Prostate gland (tissue), 2 donors: ENCODE results near the gene SAFB2.

Source experiments
- CTCF ChIP-seq, 4 experiments: fragments of 200-600 bp in 2 of 4; fragments of 450-650 bp in 2 of 4; sonication (generic) in 2 of 4; IDR thresholded peaks; 1 replicate in 3 of 4; 2 replicates in 1 of 4; pipeline ENCODE4 v1.5.1; 2016 to 2019; ENCODE audit warnings: antibody characterized with exemption in 4 of 4, mild to moderate bottlenecking in 2 of 4, moderate library complexity in 2 of 4
- POLR2A ChIP-seq: fragments of 450-650 bp; IDR thresholded peaks from one replicate; pipeline ENCODE4 v1.6.1; 2016; ENCODE audit warnings: antibody characterized with exemption, mild to moderate bottlenecking
- POLR2AphosphoS5 ChIP-seq: sonication (generic); formaldehyde crosslinking; IDR thresholded peaks from one replicate; pipeline ENCODE4 v1.6.1; 2017; ENCODE audit warnings: antibody characterized with exemption

- no peak for TF ChIP-seq CTCF (IDR thresholded peaks at IDR 0.05)
- TF ChIP-seq POLR2A: no peak
- no peak for TF ChIP-seq POLR2AphosphoS5
Measured at GRCh38 chr19:5564930-5565329, 57.6 kb downstream of the SAFB2 start.
